ENCODE results near the gene SLC49A3. TPM values are rescaled to one million over a fixed set of nuclear protein-coding genes. Genes with fewer than 3 reads are reported as not detected.

SLC49A3 gene
- total and polyA plus RNA-seq, 2 of the 13 experiments (the other 11 are each of a cell fraction or from before 2014, with no cell fraction given): 0.07 to 0.17 TPM

DNA sequence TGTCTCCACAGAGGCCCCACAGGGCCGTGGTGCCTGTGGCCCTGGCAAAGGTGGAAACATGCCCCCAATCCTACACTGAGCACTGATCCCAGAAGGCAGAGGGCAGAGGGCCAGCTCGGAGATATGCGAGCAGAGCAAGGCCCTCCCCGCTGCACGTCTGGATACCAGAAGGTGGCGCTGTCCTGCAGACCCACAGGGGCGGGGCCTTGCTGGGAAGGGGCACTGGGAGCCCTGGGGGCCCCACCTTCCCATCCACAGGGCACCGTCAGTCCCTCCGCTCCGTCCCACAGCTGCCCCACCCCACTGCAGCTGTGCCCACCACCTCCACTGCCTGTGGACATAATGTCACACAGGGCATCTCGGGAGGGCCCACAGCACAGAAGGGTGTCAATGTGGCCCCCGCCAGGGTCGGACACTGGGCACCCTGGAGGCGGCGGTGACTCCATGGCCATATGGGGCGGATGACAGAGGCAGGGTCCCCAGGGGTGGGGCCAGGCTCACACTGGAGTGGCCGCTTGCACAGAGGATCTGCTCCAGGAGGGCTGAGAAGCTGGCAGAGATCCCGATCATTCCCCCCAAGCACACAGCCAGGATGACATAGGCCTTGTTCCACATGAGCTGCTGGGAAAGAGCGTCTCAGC, 4.8 kb downstream of the SLC49A3 start (continued):
- TF ChIP-seq, protein P1, sequence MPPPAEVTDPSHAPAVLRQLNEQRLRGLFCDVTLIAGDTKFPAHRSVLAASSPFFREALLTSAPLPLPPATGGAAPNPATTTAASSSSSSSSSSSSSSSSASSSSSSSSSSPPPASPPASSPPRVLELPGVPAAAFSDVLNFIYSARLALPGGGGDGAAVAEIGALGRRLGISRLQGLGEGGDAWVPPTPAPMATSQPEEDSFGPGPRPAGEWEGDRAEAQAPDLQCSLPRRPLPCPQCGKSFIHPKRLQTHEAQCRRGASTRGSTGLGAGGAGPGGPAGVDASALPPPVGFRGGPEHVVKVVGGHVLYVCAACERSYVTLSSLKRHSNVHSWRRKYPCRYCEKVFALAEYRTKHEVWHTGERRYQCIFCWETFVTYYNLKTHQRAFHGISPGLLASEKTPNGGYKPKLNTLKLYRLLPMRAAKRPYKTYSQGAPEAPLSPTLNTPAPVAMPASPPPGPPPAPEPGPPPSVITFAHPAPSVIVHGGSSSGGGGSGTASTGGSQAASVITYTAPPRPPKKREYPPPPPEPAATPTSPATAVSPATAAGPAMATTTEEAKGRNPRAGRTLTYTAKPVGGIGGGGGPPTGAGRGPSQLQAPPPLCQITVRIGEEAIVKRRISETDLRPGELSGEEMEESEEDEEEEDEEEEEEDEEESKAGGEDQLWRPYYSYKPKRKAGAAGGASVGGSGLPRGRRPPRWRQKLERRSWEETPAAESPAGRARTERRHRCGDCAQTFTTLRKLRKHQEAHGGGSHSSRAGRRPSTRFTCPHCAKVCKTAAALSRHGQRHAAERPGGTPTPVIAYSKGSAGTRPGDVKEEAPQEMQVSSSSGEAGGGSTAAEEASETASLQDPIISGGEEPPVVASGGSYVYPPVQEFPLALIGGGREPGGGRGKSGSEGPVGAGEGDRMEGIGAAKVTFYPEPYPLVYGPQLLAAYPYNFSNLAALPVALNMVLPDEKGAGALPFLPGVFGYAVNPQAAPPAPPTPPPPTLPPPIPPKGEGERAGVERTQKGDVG (CRISPR knock-in tag; IDR thresholded peaks at IDR 0.05; ENCODE audit: borderline replicate concordance): 0 out of 2 replicates have a peak, but pooled peaks have one; percentile 49
- TF ChIP-seq ZNF451 (CRISPR knock-in tag; IDR thresholded peaks at IDR 0.05): peak; percentile 92
- TF ChIP-seq ZNF772 (CRISPR knock-in tag; IDR thresholded peaks at IDR 0.05): no peak
- TF ChIP-seq REL (CRISPR knock-in tag; conservative IDR thresholded peaks at IDR 0.05): no peak
- TF ChIP-seq ESRRA (CRISPR knock-in tag; IDR thresholded peaks at IDR 0.05; ENCODE audit: low read depth): no peak
- TF ChIP-seq, protein P2, sequence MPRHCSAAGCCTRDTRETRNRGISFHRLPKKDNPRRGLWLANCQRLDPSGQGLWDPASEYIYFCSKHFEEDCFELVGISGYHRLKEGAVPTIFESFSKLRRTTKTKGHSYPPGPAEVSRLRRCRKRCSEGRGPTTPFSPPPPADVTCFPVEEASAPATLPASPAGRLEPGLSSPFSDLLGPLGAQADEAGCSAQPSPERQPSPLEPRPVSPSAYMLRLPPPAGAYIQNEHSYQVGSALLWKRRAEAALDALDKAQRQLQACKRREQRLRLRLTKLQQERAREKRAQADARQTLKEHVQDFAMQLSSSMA (CRISPR knock-in tag; IDR thresholded peaks at IDR 0.05): no peak
- no peak; the same call in 1 of the 2 replicates for TF ChIP-seq ZMYM3 (CRISPR knock-in tag; IDR thresholded peaks at IDR 0.05)
- TF ChIP-seq, protein P3, sequence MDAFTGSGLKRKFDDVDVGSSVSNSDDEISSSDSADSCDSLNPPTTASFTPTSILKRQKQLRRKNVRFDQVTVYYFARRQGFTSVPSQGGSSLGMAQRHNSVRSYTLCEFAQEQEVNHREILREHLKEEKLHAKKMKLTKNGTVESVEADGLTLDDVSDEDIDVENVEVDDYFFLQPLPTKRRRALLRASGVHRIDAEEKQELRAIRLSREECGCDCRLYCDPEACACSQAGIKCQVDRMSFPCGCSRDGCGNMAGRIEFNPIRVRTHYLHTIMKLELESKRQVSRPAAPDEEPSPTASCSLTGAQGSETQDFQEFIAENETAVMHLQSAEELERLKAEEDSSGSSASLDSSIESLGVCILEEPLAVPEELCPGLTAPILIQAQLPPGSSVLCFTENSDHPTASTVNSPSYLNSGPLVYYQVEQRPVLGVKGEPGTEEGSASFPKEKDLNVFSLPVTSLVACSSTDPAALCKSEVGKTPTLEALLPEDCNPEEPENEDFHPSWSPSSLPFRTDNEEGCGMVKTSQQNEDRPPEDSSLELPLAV (CRISPR knock-in tag; conservative IDR thresholded peaks at IDR 0.05; ENCODE audit: low read depth): no peak
- peak; percentile 92 for TF ChIP-seq KDM2A (CRISPR knock-in tag; IDR thresholded peaks at IDR 0.05; ENCODE audit: borderline replicate concordance, low read depth)
- TF ChIP-seq ZBTB1 (CRISPR knock-in tag; IDR thresholded peaks at IDR 0.05; ENCODE audit: borderline replicate concordance): 0 out of 2 replicates have a peak, but pooled peaks have one; percentile 18
- peak; percentile 18; the same call in 1 of the 2 replicates for TF ChIP-seq MYC (CRISPR knock-in tag; IDR thresholded peaks at IDR 0.05; ENCODE audit: borderline replicate concordance)
- TF ChIP-seq, protein P4, sequence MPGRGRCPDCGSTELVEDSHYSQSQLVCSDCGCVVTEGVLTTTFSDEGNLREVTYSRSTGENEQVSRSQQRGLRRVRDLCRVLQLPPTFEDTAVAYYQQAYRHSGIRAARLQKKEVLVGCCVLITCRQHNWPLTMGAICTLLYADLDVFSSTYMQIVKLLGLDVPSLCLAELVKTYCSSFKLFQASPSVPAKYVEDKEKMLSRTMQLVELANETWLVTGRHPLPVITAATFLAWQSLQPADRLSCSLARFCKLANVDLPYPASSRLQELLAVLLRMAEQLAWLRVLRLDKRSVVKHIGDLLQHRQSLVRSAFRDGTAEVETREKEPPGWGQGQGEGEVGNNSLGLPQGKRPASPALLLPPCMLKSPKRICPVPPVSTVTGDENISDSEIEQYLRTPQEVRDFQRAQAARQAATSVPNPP (CRISPR knock-in tag; IDR thresholded peaks at IDR 0.05): no peak
- TF ChIP-seq MAZ (IDR thresholded peaks at IDR 0.05; ENCODE audit: borderline replicate concordance, low read depth, low read length): peak; percentile 89; the same call in 1 of the 2 replicates
- peak; percentile 96 for TF ChIP-seq MAZ (CRISPR knock-in tag; IDR thresholded peaks at IDR 0.05; ENCODE audit: low read depth)
- no peak for TF ChIP-seq ATF7 (IDR thresholded peaks at IDR 0.05)
- TF ChIP-seq ATF7 (CRISPR knock-in tag; IDR thresholded peaks at IDR 0.05): no peak
- TF ChIP-seq YY1 (IDR thresholded peaks at IDR 0.05; ENCODE audit: insufficient read depth, insufficient replicate concordance, low read depth, low read length): peak; percentile 51
- TF ChIP-seq ZNF441 (CRISPR knock-in tag; IDR thresholded peaks at IDR 0.05; ENCODE audit: borderline replicate concordance): no peak
- peak; percentile 60 for TF ChIP-seq GATAD2A (CRISPR knock-in tag; IDR thresholded peaks at IDR 0.05)
- no peak for TF ChIP-seq FOXK2 (IDR thresholded peaks at IDR 0.05)
- TF ChIP-seq ZNF724P (CRISPR knock-in tag; IDR thresholded peaks at IDR 0.05; ENCODE audit: borderline replicate concordance): no peak
- TF ChIP-seq ISL2 (CRISPR knock-in tag; IDR thresholded peaks at IDR 0.05): no peak
- TF ChIP-seq, protein P5, sequence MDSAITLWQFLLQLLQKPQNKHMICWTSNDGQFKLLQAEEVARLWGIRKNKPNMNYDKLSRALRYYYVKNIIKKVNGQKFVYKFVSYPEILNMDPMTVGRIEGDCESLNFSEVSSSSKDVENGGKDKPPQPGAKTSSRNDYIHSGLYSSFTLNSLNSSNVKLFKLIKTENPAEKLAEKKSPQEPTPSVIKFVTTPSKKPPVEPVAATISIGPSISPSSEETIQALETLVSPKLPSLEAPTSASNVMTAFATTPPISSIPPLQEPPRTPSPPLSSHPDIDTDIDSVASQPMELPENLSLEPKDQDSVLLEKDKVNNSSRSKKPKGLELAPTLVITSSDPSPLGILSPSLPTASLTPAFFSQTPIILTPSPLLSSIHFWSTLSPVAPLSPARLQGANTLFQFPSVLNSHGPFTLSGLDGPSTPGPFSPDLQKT (CRISPR knock-in tag; IDR thresholded peaks at IDR 0.05; ENCODE audit: borderline replicate concordance): no peak
